ENCODE results near the gene CRY2. TPM values are rescaled to one million over a fixed set of nuclear protein-coding genes. Genes with fewer than 3 reads are reported as not detected.
A peak's percentile ranks its signal among the peaks of the same experiment; 100 is the strongest.
"Not testable (repeated sequence)": the region's sequence is repeated elsewhere in the genome, so short reads cannot be mapped to it uniquely, and the experiment has no call there.

Gene CRY2
- total RNA-seq, 1 donor from 2014 or later, result 62.3 TPM

DNA sequence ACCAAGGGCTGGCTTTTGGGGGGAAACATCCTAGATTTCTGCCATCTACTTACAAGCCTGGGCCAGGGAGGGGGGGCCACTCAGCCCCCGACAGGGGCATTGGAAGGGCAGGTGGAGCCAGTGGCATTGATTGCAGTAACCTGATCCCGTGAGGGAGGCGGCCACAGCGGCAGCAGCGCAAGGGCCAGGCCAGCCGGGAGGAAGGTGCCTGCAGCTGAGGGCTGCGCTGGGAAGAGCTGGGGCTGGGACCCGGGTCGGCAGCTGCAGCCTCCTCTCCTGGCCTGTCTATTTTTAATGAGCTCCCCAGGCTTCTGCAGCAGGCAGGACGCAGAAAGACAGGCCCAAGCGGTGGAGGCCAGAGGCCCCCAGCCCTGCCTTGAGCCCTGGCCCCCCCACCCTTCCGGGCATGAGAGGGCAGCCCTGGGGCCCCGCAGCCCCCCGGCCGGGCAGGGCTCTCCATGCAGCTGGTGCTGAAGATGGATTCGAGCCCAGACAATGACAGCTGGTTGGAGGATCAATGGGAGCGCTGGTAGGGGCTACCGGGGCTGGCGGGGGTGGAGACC, 49.2 kb downstream of the CRY2 start:
- H3K27ac ChIP-seq, result no peak overlapping the region
- no peak for DNase-seq
- no peaks in the 10 kb centered on the region for H3K9me3 ChIP-seq
- H3K4me3 ChIP-seq, result no peak overlapping the region
- intact Hi-C loops (cut with DNase I), result no loop called here
- no peak for ATAC-seq
- peaks cover 27% of the 10 kb centered on the region for H3K27me3 ChIP-seq (ENCODE audit: low read depth)
- peaks cover 17% of the 10 kb centered on the region for H3K4me1 ChIP-seq
- TF ChIP-seq, protein P1, sequence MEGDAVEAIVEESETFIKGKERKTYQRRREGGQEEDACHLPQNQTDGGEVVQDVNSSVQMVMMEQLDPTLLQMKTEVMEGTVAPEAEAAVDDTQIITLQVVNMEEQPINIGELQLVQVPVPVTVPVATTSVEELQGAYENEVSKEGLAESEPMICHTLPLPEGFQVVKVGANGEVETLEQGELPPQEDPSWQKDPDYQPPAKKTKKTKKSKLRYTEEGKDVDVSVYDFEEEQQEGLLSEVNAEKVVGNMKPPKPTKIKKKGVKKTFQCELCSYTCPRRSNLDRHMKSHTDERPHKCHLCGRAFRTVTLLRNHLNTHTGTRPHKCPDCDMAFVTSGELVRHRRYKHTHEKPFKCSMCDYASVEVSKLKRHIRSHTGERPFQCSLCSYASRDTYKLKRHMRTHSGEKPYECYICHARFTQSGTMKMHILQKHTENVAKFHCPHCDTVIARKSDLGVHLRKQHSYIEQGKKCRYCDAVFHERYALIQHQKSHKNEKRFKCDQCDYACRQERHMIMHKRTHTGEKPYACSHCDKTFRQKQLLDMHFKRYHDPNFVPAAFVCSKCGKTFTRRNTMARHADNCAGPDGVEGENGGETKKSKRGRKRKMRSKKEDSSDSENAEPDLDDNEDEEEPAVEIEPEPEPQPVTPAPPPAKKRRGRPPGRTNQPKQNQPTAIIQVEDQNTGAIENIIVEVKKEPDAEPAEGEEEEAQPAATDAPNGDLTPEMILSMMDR (IDR thresholded peaks at IDR 0.05), result no peak
- no peaks in the 10 kb centered on the region for H3K36me3 ChIP-seq

DNA sequence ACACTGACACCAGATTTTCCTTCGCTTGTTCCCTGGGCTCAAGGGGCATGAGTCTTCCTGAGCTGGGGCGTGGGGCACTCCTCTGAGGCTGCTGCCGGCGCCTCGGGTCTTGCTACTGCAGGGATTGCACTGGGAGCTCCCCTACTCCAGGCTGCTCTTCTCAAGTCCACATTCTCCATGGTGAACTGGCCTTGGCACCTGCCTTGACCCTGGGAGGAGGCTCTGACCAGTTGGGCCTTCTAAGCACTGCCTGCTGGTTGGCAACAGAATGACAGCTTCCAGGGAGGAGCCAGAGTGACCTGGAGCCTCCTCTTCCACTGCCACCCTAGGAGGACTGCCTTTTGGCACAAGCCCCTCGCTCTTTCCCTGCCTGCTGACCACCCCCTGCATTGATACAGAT, 50.3 kb downstream of the CRY2 start:
- H3K9me3 ChIP-seq, result no peaks in the 10 kb centered on the region
- intact Hi-C loops (cut with DNase I), result no loop called here
- no peak for DNase-seq
- H3K36me3 ChIP-seq, result no peaks in the 10 kb centered on the region
- H3K27me3 ChIP-seq (ENCODE audit: low read depth), result peaks cover 27% of the 10 kb centered on the region
- no peak overlapping the region for H3K4me3 ChIP-seq
- H3K4me1 ChIP-seq, result peaks cover 17% of the 10 kb centered on the region
- TF ChIP-seq, protein P1 (IDR thresholded peaks at IDR 0.05), result no peak
- ATAC-seq, result no peak
- no peak overlapping the region for H3K27ac ChIP-seq

DNA sequence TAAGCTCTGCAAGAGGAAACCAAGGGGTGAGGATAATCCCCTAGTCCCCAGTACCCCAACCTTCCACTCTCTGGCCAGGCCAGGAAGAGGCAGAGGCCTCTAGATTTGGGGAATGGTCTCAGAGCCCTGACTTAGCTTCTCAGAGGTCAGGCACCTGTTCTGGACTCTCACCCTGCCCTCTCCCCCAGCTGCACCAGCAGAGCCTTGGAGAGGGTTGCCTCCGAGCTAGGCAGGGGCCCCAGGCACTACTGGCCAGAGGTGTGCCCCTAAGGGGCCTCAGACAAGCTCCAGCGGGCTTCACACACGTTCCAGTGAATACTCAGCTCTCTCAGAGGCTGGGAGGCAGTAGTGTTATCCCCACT, 51.8 kb downstream of the CRY2 start:
- no peaks in the 10 kb centered on the region for H3K36me3 ChIP-seq
- TF ChIP-seq, protein P1 (IDR thresholded peaks at IDR 0.05), result no peak
- ATAC-seq (no peak), DNase-seq (no peak)
- peaks cover 17% of the 10 kb centered on the region for H3K4me1 ChIP-seq
- peaks cover 27% of the 10 kb centered on the region for H3K27me3 ChIP-seq (ENCODE audit: low read depth)
- intact Hi-C loops (cut with DNase I), result no loop called here
- no peaks in the 10 kb centered on the region for H3K9me3 ChIP-seq
- peak overlapping the region; percentile 59 for H3K4me3 ChIP-seq
- H3K27ac ChIP-seq, result no peak overlapping the region

DNA sequence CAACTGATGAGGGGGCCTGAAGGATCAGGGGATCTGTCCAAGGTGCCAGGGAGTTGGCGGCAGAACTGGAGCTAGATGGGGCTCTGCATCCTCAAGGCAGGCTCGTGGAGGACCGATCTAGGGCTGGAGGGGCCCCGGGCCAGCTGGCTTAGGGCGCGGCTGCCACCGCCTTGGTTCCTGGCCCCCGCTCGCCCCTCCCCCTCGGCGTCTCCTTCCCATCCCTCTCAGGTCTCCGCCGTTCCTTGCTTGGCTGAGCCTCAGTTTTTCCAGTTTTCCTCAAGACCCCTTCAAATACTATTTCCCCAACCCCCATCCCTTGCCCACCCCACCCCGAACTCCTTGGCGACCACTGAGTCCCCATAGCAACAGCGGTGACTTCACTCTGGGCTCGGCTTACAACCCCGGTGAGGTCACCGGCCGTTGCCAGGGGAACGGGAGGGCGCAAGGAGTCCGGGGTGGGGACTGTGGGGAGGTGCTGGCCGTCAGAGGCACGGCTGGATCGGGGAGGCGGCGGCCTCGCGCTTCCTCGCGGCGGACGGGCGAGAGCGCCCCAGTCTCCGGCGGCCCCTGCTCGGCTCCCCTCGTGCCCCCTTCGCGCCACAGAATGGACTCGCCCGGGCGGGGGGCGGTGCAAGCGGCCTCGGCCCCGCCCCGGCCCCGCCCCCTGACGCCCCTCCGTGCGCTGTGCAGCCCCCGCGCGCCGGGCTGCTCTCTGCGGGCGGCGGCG, 52.3 kb downstream of the CRY2 start:
- Histone ChIP-seq H3K27me3 (ENCODE audit: low read depth) (peaks cover 27% of the 10 kb centered on the region), H3K4me3 (peak overlapping the region; percentile 59), H3K9me3 (no peaks in the 10 kb centered on the region), H3K36me3 (no peaks in the 10 kb centered on the region), H3K27ac (peak overlapping the region; percentile 41), H3K4me1 (peaks cover 17% of the 10 kb centered on the region)
- intact Hi-C loops (cut with DNase I), result no loop called here
- ATAC-seq (peak; percentile 81 to 88), DNase-seq (peak; percentile 85)
- TF ChIP-seq, protein P1 (IDR thresholded peaks at IDR 0.05), result no peak

DNA sequence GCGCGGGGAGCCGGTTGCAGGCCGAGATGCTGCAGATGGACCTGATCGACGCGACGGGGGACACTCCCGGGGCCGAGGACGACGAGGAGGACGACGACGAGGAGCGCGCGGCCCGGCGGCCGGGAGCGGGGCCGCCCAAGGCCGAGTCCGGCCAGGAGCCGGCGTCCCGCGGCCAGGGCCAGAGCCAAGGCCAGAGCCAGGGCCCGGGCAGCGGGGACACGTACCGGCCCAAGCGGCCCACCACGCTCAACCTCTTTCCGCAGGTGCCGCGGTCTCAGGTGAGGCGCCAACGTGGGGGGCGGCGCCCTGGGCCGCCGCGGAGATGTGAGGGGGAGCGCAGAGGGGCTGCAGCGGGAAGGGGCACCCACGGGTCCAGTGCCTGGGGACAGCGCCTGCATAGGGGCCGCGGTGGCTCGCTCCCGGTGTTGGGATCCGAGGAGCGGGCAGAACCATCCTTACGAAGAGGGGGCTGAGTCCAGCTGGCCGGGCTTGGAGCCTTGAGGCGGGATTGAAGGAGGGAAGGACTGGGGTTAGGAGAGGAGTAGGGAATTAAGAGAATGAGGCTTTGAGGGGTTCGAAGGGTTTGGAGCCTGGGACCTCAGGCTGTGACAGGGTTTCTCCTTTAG, 53.0 kb downstream of the CRY2 start:
- H3K4me3 ChIP-seq, result peak overlapping the region; percentile 59
- intact Hi-C loops (cut with DNase I); H3K27ac ChIP-seq; H3K9me3 ChIP-seq; DNase-seq; H3K36me3 ChIP-seq: not testable (repeated sequence)
- peak; percentile 4 to 48 for ATAC-seq
- H3K27me3 ChIP-seq (ENCODE audit: low read depth), result peaks cover 27% of the 10 kb centered on the region
- H3K4me1 ChIP-seq, result peaks cover 17% of the 10 kb centered on the region
